ENCODE measurements around the gene TOX2.

DNA sequence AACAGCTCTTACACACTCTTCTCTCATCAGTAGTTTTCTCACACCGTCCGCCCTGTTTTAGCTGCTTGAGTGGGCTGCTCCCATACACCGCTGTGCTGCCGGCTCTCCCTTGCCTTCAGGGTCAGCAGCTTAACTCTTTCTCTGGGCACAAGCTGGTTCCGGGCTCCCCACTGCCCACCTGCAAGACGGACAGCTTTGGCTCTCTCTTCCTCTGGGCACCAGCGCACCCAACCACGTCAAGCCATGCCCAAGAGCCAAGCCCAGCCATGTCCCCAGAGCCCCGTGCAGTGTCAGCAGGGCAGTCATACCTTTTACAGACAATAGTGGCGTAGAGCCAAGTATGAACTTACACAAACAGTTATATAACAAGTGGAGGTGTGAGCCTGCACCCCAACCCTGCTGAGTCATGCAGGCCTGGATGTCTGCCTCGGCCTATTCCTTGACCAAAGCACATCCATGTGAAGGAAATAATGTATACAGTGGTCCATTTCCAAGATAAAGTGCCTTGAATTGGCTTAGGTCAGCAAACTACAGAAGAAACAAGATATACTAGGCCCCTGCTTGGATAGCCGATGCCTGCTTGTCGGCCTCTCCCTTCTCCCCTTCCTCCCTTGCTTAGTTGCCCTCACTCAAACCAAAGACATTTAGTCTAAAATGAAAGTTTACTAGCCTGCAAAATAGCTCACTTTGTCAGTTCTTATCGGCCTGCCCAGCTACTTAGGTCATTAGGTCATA, 183.0 kb downstream of the TOX2 start:
- no peak for TF ChIP-seq EZH2 (IDR thresholded peaks at IDR 0.05; ENCODE audit: insufficient read depth, low read length)
- TF ChIP-seq, protein P1, sequence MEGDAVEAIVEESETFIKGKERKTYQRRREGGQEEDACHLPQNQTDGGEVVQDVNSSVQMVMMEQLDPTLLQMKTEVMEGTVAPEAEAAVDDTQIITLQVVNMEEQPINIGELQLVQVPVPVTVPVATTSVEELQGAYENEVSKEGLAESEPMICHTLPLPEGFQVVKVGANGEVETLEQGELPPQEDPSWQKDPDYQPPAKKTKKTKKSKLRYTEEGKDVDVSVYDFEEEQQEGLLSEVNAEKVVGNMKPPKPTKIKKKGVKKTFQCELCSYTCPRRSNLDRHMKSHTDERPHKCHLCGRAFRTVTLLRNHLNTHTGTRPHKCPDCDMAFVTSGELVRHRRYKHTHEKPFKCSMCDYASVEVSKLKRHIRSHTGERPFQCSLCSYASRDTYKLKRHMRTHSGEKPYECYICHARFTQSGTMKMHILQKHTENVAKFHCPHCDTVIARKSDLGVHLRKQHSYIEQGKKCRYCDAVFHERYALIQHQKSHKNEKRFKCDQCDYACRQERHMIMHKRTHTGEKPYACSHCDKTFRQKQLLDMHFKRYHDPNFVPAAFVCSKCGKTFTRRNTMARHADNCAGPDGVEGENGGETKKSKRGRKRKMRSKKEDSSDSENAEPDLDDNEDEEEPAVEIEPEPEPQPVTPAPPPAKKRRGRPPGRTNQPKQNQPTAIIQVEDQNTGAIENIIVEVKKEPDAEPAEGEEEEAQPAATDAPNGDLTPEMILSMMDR (IDR thresholded peaks at IDR 0.05; ENCODE audit: insufficient read depth, low read depth, low read length), result no peak
